GM19372 (cell line): ENCODE data around the gene AMOTL2.

Experiments
- ATAC-seq: cut with Tn5 transposase; IDR thresholded peaks from one replicate; pipeline ENCODE4 v1.9.1; 2021; ENCODE audit warnings: mild to moderate bottlenecking, low read depth, moderate library complexity; ENCODE audit not compliant: unreplicated experiment

Gene AMOTL2

GRCh38 chr3:134374105-134374790 is at the start of gene AMOTL2:
TSS of gene AMOTL2 (minus strand) at chr3:134374447. CDS start at chr3:134371433, 3,014 bp downstream.
- ATAC-seq: peak; percentile 67

GRCh38 chr3:134423153-134423552 is 48.9 kb upstream of the AMOTL2 start:
- ATAC-seq: no peak

GRCh38 chr3:134419960-134420321 is 45.7 kb upstream of the AMOTL2 start:
- no peak for ATAC-seq

GRCh38 chr3:134419214-134419959 is 45.1 kb upstream of the AMOTL2 start:
- ATAC-seq: no peak

- no peak for ATAC-seq
Observed at GRCh38 chr3:134409041-134409440, 34.8 kb upstream of the AMOTL2 start.

- ATAC-seq: no peak
Observed at GRCh38 chr3:134407239-134407625, 33.0 kb upstream of the AMOTL2 start.

GRCh38 chr3:134406331-134407238 is 32.3 kb upstream of the AMOTL2 start:
- no peak for ATAC-seq

- ATAC-seq: no peak
Observed at GRCh38 chr3:134404366-134404885, 30.2 kb upstream of the AMOTL2 start.

- no peak for ATAC-seq
Observed at GRCh38 chr3:134397755-134398154, 23.5 kb upstream of the AMOTL2 start.

GRCh38 chr3:134395103-134395502 is 20.9 kb upstream of the AMOTL2 start:
- no peak for ATAC-seq

- ATAC-seq: no peak
Observed at GRCh38 chr3:134394380-134394779, 20.1 kb upstream of the AMOTL2 start.

GRCh38 chr3:134393074-134393473 is 18.8 kb upstream of the AMOTL2 start:
- no peak for ATAC-seq

GRCh38 chr3:134392336-134392983 is 18.2 kb upstream of the AMOTL2 start:
- no peak for ATAC-seq

GRCh38 chr3:134389865-134390264 is 15.6 kb upstream of the AMOTL2 start:
- no peak for ATAC-seq

GRCh38 chr3:134388788-134389485 is 14.7 kb upstream of the AMOTL2 start:
- ATAC-seq: no peak

GRCh38 chr3:134388292-134388691 is 14.0 kb upstream of the AMOTL2 start:
- ATAC-seq: no peak

GRCh38 chr3:134387293-134387692 is 13.0 kb upstream of the AMOTL2 start:
- ATAC-seq: no peak

GRCh38 chr3:134384963-134385362 is 10.7 kb upstream of the AMOTL2 start:
- ATAC-seq: no peak

- ATAC-seq: no peak
Observed at GRCh38 chr3:134381831-134382442, 7.7 kb upstream of the AMOTL2 start.
